Nucleus accumbens (tissue), 56 donors: ENCODE results near the gene UVSSA.

Source experiments
- DNase-seq, 56 donors: peaks; one replicate each; lab custom pipeline; 2025; lab: John Stamatoyannopoulos, UW

UVSSA gene

DNA sequence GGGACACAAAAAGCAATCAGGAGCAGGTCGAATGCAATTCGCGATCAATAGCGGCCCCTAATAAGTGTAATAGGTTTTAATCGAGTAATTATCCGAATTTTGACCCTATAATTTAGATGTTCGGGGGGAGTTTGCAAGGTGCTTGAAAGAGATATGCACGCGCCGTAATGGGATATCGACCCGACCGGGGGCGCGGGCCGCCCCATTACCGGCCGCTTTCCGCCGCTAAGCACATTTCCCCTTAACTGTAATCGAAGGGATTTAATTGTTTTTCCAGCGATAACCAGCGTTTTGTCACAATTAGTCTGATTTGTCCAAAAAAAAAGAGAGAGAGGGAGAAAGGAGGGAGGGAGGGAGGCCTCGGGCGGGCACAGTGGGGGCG lies 58.2 kb downstream of the UVSSA start:
- DNase-seq, result no peak

DNA sequence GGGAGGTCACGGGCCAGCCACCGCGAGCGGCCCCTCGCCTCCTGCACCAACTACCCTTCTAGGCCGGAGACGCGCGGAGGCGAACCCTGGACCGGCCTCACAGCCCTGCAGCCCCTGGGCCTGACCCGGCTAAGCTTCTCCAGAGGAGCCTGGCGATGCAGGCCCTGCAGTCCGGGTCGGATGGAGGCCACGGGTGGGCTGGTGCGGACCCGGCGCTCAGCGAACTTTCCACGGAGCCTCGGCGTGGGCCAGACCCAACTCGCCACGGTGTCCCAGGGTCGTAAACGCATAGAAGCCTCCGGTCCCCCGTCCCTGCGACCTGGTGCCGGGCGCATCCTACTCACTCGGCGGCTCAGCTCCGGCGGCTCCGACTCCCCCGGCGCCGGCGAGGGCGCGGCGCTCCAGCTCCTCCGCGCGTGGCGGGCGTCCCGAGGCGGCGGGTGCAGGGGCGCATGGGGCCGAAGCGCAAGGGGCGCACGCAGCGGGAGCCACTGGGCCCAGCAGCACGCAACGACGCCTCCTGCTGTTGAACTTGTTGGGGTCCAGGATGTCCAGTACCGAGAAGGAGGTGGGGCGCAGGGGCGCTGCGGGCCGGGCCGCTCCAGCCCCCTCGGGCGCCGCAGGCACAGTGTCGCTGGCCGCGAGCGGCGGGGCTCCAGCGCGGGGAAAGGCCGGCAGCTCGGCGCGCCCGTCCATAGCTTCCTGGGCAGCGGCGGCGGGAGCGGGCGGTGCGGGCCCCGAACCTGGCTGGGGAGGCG lies 58.8 kb downstream of the UVSSA start:
- DNase-seq, result no peak

DNA sequence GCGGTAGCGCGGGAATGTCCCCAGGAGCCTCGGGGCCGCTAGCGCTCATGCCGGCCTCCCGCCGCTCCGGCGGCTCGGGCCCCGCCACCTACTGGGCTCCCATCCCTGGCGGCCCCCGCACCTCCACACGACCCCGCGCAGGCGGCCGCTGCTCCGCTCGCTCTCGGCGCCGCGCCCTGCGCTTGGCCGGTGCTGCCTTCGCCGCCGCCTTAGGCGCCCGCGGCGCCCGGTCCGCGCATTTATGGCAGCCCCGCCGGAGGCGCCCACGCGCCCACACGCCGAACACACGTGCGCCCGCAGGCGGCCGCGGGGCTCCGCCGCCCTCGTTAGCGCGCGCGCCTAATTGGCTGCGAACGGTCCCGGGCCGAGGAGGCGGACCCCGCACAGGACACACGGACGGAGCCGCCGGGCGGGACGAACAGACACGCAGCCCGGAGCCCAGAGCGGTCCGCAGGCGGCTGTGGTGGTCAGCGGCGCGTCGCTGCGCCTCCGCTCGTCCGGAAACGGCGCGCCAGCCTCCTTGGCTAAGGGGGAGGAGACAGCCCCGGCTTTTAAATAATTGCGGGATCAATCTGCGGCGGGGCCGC lies 59.5 kb downstream of the UVSSA start, which contains the start of gene NKX1-1:
TSS of gene NKX1-1 (minus strand) at position 49 of the 587 bp plus-strand sequence. CDS start at position 49, 0 bp downstream.
- DNase-seq, result no peak

DNA sequence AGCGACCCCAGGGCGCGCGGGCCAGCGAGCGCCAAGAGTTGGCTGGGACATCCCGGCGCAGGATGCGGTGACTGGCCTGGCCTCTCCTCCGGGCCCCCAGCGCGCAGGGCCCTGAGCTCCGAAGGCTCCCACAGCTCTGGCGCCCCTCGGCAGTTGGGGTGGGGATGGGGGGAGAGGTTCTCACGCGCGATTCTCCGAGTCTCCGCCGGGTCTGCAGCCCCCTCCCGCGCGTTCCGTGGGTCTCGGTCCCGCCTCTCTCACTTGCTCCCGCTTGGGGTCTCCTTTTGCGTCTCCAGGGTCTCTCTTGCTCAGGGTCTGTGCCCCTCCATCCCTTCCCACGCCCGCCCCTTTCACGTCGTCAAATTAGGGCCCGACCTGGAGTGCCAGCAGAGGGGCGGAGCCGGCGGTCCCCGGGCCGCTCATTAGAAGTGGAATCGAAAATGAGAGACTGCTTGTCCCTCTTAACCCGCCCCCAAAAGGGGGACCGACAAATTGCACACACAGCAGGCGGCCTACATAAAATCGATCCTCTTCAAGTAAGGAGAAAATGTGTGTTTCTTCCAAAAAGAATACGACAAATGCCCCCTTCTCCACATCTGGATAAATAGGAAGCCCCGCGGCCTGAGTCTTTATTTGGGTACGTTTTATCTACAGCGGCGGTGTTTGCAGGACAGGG lies 60.1 kb downstream of the UVSSA start:
- no peak for DNase-seq

DNA sequence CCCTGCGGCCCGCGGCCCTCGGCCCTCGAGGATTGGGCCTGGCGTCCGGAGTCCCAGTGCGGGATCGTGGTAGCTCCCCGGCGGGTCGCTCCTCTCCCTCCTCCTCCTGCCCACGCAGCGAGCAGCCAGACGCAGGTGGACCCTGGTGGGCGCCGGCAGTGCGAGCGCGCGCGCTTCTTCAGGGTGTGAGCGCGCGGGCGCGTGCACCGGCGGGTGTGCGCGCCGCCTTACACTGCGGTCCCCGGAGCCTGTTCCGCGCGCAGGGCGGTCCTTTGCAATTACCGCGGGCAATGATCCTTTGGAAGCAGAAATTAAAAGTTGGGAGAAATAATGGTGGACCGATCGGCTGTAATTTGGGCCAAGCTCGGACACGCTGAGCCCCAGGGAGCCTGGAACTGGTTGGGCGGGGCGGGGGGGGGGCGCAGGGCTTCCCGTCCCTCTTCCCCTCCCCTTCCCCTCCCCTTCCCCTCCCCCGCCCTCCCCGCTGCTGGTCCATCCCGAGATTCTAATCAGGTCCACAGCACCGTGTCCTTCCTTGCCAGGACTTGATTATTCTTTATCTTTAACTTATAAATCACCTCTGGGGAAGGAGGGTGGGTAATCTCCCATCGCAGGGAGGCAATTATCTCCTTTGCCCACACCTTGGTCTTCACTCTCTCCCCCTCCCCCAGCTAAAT lies 60.8 kb downstream of the UVSSA start:
- DNase-seq, result no peak

DNA sequence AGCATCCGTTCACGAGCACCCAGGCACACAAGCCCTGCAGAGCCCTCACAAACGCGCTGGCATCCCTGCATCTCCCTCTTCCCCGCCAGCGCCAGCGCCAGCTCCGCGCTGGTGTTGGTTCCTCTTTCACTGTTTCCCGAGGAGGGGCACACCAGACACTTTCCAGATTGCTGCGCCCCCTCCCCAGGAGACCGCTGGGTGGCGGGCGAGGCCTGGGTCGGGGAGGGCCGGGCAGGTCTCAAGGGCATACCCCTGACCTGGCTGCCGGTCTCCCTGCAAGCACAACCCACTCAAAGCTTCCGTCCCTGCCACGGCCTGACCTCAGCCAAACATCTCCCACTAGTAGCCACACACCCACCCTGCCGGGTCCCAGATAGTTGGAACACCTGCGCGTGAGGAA lies 61.4 kb downstream of the UVSSA start:
- DNase-seq, result no peak

DNA sequence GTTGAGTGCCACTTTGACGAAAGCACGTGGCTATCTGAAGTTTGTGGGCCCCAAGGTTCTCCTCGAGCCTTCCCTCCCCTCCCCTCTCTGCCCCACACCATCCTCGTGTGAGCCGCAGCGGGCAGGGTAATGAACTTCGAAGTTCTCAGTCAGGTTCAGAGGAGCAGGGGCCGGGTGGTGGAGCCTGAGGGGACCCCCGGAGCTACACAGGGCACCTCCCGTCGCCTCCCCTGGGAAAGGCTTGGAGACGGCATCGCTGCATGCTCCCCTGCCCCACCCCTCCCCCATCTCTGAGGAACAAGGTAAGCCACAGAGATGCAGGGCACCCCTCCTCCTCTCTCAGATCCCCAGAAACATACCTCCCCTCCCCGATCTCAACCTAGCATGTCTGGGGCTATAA lies 62.1 kb downstream of the UVSSA start:
- DNase-seq, result no peak

DNA sequence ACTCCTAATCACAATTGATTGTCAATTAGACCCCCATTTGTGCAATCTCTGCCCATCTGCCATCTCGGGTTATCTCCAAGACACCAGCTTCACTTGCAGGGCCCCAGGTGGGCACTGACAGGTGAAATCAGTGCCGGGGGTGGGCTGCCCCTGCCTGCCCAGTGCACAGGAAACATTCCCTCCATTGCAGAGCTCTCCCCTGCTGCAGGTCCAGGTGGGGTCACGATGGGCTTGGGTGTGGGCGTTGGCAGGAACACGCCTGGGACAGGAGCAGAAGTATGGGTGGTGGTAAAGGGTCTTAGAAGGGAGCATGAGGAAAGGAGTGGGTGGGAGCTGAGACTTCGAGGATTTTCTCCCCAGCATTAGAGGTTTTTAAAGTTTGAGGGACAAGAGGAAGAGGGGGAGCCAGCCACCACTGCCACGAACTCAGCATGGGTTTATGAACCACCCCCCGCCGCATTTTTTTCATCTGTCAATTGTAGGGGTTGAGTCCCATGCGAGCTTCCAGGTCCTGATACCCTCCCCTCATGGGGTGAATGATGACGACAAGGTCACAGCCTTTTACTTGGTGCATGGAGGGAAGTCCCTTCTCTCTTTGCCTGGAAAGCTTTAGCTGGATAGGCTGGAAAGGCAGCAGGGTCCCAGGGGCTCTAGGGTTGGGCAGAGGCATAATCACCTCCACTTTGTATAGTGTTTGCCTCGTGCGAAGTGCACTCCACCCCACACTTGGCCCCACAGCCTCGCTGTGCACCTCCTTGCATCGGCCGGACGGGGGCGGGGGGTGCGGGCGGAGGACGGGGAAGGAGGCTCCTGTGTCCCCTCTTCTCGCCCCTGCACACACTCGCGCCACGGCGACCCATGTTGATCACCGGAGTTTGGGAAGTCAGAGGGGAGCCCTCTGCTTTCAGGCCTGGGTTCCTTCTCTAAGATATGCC lies 62.8 kb downstream of the UVSSA start:
- DNase-seq, result no peak

DNA sequence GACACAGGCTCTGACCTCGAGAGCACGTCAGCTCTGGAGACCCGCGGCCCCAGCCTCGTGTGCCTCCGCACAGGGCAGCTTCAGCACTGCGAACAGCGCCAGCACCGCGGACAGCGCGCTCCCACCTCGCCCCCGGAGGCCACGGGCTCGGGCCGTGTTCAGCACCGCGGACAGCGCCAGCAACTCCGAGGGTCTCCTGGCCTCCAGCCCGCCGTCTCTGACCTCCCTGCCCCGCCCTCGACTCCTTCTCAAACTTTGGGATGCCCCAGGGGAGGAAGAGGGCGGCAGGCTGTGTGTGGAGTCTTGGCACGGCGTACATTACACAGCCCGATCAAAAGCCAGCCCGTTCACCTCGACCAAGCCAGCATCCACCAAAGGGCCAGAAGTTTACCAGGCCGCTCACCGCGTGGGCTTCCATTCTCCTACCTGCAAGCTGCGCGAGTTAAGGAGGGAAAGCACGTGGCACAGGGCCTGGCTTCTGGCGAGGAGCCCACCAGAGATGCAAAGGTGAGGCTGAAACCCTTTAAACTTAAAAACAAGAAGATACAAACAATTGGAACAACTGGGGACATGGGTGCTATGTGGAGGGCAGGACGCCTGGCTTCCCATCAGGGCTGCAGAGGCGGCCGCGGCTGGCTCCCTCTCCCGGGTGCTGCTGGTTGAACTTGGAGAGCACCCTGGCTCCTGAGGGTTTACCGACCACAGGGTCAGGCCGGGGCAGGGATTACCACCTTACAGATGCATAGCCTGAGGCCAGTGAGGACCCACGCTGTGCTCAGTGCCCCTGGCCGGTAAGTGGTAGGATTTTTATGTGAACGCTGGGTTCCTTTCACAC lies 63.7 kb downstream of the UVSSA start:
- DNase-seq, result peak in 4 of 56 donors; percentile 3 to 41 (median 20)

DNA sequence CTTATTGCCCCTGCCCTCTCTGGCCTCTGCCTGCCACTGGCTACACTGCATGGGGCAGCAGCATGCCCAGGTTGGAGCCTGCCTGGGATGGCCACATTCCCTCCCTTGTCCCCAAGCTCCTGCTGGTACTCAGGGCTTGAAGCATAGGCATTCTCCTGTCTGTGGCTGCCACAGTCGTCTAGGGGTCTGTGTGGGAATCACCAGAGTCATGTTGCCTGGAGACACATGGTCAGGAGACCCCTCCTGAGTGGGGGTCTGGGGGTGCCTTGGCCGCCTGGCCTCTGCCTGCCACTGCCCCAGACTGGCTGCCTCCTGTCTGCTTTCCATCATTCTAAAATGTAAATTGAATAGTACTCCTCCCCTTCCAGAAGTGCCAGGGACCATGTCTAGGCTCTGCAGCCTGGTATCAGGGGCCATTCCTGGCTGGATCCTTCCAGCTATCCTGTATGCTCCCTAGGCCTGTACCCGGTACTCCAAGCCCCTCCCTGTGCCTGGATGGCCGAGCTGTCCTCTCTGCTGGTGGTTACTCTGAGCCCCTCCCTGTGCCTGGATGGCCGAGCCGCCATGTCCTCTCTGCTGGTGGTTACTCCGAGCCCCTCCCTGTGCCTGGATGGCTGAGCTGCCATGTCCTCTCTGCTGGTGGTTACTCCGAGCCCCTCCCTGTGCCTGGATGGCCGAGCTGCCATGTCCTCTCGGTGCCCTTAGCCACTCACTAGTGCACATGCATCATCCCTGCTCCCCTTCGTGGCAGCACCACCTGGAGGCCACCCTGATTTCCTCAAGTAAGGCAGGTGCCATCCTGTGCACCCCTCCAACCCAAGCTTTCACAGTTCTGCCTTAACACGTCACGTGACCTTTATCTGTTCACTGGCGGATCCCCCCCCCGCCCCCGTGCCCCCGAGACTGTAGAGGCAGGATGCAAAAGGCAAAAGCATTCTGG lies 64.7 kb downstream of the UVSSA start:
- no peak for DNase-seq

DNA sequence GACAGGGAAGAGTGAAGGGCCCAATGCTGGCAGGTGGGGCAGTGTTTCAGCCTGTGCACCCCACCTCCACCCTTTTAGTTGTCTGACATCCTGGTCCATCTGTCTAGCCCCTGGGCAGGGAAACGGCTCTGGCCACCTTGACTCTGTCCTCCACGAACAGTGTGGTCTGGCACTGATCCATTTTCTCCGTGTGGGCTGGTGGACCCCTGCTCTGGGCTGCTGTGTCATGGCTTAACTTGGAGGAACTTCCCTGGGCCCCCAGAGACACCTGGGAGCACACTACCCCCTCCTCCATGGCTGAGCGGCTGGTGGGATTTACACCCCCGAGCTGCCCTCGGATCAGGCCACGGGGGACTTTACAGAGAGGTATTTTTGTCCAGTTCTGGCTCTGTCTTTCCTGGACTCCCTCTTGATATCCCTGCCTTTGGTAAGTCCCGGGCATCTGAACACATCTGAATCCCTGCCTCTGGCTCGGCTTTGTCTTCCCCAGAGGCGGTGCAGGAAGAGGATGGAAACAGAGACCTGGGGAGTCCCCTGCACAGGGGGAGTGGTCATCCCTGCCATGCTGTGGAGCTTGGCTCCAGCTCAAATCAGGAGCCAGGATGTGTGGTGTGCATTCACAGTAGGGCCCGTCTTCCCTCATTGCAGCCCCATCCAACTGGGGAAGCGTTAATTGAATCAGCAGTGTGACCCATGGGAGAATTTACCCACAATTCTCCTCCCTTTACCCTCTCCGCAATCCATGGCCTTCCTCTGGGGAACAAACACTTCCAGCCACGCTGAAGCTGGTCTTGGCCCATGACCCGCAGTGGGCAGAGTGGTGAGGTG lies 65.6 kb downstream of the UVSSA start:
- DNase-seq, result no peak

DNA sequence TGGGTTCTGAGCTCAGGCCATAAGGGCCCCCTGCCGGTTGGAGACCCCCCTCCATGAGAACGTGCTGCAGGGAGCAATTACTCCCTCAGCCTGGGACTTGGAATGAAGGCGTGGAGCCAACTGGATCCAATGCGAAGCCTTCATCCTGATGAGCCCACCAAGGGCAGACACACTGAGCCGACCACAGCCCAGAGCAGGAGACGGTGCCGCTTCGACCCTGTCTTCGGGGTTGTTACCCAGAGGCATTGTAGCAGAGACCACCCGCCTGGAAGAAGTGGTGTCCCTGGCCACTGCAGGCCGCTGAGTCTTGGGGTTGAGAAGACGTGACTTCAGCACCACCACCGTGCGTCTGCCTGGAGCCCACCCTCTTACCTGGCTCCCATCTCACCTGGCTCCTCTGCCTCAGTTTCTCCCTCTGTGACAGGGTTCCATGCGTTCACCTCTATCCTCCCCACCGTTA lies 66.2 kb downstream of the UVSSA start:
- no peak for DNase-seq

DNA sequence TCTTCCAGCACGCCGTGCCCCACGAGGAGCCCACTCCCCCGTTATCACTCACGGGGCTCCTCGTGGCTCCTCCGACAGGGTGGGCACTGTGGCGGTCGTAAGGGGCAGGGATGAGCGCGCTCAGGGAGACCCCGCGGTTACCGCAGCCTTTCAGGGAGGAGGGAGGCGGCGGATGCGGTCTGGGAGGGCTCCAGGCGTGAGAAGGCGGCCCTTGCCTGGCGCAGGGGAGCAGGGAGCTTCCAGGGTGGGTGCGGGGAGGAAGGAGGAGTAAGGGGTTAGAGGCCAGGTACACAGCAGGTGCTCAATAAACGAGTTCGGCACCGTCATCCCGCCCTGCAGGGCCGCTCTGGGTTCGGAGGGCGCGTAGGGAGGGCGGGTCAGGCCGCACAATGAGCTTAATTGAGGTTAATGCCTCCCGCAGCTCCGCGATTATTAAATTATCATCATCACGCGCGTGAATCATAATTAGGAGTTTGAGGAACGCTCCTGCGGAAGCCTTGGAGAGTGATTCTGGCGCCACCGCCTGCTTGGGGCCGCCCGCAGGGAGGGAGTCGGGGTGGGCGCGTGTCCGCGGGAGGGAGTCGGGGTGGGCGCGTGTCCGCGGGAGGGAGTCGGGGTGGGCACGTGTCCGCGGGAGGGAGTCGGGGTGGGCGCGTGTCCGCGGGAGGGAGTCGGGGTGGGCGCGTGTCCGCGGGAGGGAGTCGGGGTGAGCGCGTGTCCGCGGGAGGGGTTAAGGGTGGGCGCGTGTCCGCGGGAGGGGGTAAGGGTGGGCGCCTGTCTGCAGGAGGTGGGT lies 66.9 kb downstream of the UVSSA start:
- DNase-seq, result no peak

DNA sequence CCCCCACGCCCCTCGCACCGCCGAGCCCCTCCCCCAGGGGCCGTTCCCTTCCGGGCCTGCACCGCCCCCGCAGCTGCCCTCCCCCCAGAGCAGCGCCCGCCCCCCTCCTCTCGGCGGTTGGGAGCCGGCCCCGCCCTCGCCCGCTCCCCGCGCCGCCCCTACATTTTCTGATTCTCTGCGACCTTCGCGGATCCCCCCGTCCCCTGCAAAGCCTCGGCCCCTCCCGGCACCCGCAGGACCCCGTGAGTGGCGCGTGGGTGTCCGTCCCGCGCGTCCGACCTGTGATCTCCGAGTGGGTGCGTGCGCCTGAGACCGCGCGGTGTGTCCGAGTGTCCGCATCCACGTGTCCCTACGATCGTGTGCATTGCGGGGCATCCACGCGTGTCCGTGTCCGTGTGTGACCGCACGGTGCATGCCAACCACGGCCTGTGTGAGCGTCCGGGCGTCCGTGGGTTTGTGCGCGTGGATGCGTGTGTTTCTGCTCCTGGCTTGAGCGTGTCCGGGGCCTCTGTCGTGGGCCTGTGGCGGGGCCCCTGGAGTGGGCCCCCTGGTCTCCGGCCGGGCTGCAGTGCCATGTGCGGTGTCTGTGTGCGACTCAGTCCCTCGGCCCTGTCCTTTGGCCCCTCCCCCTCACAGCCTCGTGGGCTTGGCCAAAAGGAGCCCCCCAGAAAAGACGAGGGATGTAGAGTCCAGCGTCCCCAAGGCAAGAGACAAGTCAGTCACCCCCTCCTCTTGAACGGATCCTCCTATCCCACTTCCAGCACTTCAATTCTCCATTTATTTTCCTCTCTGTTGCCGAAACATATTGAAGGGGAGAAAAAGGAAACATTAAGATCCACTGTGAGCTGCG lies 68.0 kb downstream of the UVSSA start:
- DNase-seq, result no peak

DNA sequence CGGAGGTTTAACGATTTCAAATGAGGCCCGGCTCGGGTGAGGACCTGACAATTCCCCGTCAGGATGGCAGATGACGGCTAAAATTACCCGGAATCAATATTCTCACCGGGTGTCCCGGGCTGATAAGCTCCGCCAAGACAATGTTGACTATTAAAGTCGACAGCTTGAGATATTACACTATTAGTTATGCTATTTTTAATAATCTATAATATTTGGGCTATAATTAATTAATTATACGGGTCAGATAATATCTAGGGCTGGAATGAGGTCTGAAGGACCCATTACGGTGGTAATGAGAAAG lies 68.6 kb downstream of the UVSSA start:
- DNase-seq, result no peak
